MM.1S (cell line): Measurements from ENCODE around the gene PLAAT3.
"Not testable (repeated sequence)": the region's sequence is repeated elsewhere in the genome, so short reads cannot be mapped to it uniquely, and the experiment has no call there.

ENCODE experiments used
- EZH2 ChIP-seq: fragments of 300-600 bp; sonication (generic); optimal IDR thresholded peaks from 2 replicates; pipeline ENCODE3; 2017; ENCODE audit warnings: low read depth, mild to moderate bottlenecking, antibody characterized with exemption, low read length, mixed read lengths
- EZH2phosphoT487 ChIP-seq: fragments of 300-600 bp; sonication (generic); IDR thresholded peaks from 2 replicates; pipeline ENCODE4 v1.6.1; 2018; ENCODE audit warnings: antibody characterized with exemption, low read length
- TF ChIP-seq, protein P1 (sequence below): fragments of 300-600 bp; sonication (generic); IDR thresholded peaks from 2 replicates; pipeline ENCODE4 v1.5.1; 2016; ENCODE audit warnings: antibody characterized with exemption, low read length, mixed read lengths

DNA sequence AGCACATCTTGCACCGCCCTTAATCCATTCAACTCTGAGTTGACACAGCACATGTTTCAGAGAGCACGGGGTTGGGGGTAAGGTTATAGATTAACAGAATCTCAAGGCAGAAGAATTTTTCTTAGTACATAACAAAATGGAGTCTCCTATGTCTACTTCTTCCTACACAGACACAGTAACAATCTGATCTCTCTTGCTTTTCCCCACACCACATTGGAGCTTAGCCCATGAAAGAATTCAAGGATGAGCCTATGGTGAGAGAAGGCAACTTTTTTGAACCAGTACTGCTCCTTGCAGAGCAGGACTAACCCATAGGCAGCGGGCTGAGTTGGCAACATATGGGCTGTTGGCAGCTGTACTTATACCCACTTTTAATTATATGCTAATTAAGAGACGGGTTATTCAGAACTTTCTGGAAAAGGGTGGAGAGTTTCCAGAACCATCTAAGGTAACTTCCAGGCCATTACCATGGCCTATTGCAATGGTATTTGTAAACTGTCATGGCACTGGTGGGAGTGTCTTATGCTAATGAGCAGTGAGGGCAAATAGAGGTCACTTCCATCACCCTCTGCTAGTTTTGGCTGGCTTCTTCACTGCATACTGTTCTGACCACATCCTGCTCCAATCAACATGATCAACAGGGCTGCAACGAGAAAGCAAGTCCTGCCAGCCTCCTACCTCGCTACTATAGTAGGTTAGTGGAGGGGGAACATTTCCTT, 83.0 kb downstream of the PLAAT3 start:
- not testable (repeated sequence) for TF ChIP-seq EZH2, EZH2phosphoT487
- TF ChIP-seq, protein P1, sequence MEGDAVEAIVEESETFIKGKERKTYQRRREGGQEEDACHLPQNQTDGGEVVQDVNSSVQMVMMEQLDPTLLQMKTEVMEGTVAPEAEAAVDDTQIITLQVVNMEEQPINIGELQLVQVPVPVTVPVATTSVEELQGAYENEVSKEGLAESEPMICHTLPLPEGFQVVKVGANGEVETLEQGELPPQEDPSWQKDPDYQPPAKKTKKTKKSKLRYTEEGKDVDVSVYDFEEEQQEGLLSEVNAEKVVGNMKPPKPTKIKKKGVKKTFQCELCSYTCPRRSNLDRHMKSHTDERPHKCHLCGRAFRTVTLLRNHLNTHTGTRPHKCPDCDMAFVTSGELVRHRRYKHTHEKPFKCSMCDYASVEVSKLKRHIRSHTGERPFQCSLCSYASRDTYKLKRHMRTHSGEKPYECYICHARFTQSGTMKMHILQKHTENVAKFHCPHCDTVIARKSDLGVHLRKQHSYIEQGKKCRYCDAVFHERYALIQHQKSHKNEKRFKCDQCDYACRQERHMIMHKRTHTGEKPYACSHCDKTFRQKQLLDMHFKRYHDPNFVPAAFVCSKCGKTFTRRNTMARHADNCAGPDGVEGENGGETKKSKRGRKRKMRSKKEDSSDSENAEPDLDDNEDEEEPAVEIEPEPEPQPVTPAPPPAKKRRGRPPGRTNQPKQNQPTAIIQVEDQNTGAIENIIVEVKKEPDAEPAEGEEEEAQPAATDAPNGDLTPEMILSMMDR: not testable (repeated sequence)
